AG09309 (cell line): Measurements from ENCODE around the gene FBXO38.

Source experiments
- DNase-seq: peaks from one replicate; pipeline ENCODE4 v3.0.0-alpha.2; 2010; ENCODE audit warnings: low read depth
- H3K4me3 ChIP-seq: 2 replicates; pipeline ENCODE4 v1.5.1; 2011; ENCODE audit warnings: mild to moderate bottlenecking, low read depth, low read length, moderate library complexity; ENCODE audit not compliant: control insufficient read depth
- CTCF ChIP-seq: IDR thresholded peaks from 2 replicates; pipeline ENCODE4 v1.5.1; 2011; ENCODE audit warnings: mild to moderate bottlenecking, low read depth, low read length, inconsistent platforms; ENCODE audit not compliant: insufficient read depth, control insufficient read depth; ENCODE audit errors: missing control alignments

Gene FBXO38

GRCh38 chr5:148474025-148474511, 90.3 kb downstream of the FBXO38 start:
- H3K4me3 ChIP-seq: no peak overlapping the region
- no peak for TF ChIP-seq CTCF
- DNase-seq: no peak

- DNase-seq: no peak
- no peak for TF ChIP-seq CTCF
- H3K4me3 ChIP-seq: no peak overlapping the region
These were observed 92.5 kb downstream of the FBXO38 start for GRCh38 chr5:148476302-148476701.

- no peak for TF ChIP-seq CTCF
- no peak overlapping the region for H3K4me3 ChIP-seq
- DNase-seq: no peak
These were observed 93.7 kb downstream of the FBXO38 start for GRCh38 chr5:148477429-148477828.

GRCh38 chr5:148482196-148482595, 98.4 kb downstream of the FBXO38 start:
- DNase-seq: no peak
- H3K4me3 ChIP-seq: no peak overlapping the region
- TF ChIP-seq CTCF: no peak

GRCh38 chr5:148482697-148483462, 99.1 kb downstream of the FBXO38 start:
- H3K4me3 ChIP-seq: no peak overlapping the region
- DNase-seq: no peak
- TF ChIP-seq CTCF: peak; percentile 69

- no peak for DNase-seq
- H3K4me3 ChIP-seq: no peak overlapping the region
- no peak for TF ChIP-seq CTCF
These were observed 100.0 kb downstream of the FBXO38 start for GRCh38 chr5:148483750-148484149.
